ENCODE data around the gene OR4N2.

DNA sequence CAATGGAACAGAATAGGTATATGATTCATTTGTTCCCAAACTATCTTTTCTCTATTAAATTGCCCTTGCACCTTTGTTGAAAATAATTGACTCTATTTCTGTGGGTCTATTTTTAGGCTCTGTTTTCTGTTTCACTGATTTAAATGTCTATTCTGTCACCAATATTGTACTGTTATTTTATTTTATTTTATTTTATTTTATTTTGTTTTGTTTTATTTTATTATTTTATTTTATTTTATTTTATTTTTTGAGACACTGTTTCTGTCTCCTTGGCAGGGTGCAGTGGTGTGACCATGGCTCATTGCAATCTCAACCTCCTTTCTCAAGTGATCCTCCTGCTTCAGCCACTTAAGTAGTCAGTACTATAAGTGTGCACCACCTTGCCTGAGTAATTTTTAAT, 34.9 kb downstream of the OR4N2 start:
- TF ChIP-seq CTCF (IDR thresholded peaks at IDR 0.05): no peak
- no peak for TF ChIP-seq POLR2AphosphoS5 (IDR thresholded peaks at IDR 0.05; ENCODE audit: low read depth, low read length)
